Stimulated activated CD8-positive, alpha-beta memory T cell treated with anti-CD3 and anti-CD28 coated beads, Interleukin-2, amount 100 ng/mL, for 48 hours (primary cell): Measurements from ENCODE around the gene NHERF2.

ENCODE experiments used
- DNase-seq, 2 donors: peaks; one replicate each; pipeline ENCODE4 v3.0.0-alpha.2; 2020; ENCODE audit warnings: low read depth in 2 of 2

Gene NHERF2

GRCh38 chr16:1991135-1991551 lies 35.6 kb upstream of the NHERF2 start:
- DNase-seq: no peak

DNA sequence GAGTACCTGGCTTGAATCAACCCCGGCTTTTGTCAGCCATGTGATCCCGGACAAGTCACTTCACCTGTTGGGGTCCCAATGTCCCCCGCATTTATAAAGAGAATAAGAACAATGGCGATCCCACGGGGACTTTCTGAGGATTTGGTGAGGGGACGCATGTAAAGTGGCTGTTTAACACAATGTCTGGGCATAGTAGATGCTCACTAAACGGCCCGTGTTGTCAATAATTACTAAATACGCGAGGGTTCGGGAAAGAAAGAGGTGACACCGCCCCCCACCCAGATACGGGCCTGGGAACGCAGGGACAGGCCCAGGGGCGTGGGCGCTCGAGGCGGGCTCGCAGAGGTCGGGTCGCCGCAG lies 35.1 kb upstream of the NHERF2 start:
- DNase-seq: no peak

DNA sequence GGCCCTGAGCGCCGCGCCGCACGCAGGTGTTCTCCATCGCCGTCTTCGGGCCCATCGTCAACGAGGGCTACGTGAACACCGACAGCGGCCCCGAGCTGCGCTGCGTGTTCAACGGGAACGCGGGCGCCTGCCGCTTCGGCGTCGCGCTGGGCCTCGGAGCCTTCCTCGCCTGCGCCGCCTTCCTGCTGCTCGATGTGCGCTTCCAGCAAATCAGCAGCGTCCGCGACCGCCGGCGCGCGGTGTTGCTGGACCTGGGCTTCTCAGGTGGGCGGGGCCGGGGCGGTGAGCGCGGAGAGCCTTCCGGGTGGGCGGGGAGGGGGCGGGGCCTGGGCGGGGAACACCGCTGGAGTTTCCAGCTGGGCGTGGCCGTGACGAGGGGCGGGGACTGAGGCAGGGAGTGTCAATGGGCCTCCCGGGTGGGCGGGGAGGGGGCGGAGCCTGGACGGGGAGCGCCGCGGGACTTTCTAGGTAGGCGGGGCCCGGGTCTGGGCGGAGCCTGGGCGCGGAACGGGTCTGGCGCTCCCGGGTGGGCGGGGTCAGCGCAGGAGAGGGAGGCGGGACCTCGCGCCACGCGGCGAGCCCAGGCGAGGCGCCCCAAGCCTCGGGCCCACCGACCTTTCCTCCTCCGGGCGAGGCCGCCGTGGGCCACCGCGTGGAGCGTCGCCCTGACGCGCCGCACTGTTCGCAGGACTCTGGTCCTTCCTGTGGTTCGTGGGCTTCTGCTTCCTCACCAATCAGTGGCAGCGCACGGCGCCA lies 34.6 kb upstream of the NHERF2 start:
- DNase-seq: peak; percentile 97 to 98

- DNase-seq: no peak
These were observed 33.9 kb upstream of the NHERF2 start for GRCh38 chr16:1992704-1993317.

DNA sequence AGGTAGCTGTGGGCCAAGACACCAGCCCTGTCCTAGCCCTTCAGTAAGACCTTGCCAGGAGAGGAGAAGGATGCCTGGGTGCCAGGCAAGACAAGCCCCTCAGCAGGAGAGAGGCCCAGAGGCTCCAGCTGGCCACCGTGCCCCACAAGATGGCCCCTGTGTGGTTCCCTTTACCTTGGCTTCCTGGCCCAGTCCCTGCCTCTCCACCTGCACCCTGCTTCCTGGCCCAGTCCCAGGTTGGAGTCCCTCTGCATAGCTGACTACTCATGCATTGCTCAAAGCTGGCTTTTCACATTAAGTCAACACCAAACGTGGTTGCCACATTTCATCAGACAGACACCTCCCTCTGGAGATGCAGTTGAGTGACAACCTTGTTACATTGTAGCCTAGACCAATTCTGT lies 33.0 kb upstream of the NHERF2 start:
- no peak for DNase-seq

DNA sequence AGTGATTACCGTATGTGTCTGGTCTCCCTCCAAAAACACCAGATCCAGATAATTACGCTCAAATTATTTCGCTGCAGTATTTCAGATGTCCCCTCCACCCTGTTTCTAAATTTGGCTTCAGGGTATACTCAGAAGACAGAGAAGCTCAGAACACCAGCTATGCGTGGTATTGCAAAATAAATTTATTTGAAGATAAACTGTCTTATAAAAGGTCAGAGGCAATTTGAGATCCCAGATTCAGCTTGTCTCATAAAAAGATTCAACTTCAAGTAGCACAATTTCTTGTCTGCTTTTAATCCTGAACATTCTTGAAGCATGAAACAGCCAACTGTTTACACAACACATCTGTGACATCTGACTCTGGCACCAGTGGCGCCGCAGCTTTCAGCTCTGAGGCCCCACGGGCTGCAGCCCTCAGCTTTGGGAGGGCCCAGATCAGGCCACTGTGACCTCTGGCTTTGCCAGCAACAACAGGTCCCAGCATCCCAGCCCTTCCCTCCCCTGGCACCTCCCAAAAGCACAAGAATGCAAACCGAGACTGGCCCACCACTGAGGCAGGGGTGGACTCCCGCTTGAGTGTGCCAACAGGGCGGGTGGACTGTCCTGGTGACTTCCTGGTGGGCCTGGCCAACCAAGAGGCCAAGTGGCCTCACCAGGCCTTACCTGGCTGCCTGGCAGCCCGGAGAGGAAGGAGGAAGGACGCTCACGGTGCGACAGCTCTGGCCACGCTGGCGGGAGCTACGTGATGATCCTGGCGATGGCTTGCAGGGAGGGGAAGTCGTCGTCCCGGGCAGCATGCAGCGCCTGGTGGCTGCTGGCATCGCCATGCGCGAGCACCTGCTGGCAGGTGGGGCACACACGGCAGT lies 29.0 kb upstream of the NHERF2 start:
- no peak for DNase-seq

DNA sequence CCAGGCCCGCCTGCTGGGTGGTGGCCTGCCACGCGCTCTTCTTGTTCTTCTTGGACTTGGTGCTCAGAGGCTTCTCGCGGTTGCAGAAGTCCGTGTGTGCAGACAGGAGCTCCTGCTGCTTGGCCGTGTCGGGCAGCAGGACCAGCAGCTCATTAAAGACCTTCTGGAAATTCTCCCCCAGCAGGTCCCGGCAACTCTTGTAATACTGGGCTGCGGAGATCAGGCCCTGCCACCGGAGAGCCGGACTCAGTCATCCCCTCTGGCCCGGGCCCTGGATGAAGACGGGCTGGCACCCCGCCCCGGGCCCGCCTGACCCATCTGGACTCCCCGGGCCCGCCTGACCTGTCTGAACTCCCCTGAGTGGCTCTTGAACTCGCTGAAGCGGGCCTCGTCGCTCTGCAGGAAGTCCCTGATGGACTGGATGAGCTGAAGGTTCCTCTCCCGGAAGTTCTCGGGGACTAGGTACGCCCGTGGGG lies 28.3 kb upstream of the NHERF2 start:
- no peak for DNase-seq

DNA sequence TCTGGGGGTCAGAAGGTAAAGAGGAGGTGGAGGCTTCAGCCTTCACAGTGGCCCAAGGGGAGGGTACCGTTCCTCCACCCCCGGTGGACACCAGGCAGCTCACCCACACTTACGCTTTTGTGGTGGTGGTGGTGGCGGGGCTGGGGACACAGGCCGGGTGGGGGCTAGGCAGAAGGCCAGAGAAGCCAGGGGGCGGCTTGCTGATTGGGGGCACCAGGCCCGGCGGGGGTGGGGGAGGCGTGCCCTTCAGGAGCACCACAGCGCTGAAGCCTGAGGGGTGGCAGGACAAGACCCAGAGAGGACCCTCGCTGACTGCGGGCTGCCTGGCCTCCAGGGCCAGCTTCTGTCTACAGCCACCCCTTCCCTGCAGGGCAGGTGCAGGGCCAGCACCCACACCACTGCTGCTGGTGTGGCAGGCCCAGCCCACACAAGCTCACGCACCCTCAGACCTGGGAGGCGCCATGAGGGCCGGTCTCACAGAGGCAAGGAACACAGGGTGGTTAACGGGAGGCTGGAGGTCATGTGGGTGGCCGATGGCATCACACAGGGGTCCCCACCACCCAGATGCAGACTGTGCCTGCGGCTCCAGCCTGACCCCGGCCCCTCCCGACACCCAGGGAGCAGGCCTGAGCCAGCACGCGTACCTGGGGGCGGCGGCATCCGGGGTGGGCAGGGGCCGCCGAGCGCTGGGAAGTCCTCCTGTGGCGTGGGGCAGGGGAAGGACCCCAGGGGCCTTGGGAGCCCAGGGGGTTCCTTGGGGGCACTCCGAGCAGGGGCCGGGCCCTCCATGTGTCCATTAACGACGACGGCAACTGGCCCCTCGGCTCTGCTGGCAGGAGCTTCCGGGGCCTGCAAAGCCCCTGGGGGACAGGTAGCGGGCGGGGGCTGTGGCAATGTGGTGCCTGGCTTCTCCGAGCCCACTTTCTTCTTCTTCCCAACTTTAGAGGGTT lies 27.6 kb upstream of the NHERF2 start:
- DNase-seq: no peak

DNA sequence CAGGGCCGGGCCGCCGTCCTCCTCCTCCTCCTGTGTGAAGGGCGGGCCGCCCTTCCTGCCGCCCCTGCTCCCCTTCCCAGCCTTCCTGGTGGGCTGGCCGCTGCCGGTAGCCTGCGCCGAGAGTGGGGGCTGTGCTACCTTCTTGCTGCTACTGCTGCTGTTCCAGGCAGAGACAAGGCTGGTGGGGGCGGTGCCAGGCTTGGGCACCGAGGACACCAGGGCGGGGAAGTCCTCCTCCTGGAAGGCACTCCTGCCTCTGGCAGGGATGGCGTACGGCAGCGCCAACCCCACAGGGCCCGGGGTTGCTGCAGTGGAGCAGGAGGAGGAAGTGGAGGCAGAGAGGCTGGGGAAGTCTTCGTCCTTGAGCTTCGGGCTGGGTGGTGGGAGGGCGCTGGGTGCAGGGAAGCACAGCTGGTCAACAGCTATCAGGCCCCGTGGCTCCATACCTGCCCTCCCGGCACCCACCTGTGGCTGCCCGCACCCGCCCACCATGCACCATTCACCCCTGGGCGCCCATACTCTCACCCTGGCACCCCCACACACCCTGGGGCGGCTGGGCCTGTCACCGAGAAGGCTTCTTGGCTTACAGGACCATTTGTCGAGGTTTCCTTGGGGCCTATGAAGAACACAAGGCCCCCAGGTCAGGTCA lies 26.7 kb upstream of the NHERF2 start:
- no peak for DNase-seq

DNA sequence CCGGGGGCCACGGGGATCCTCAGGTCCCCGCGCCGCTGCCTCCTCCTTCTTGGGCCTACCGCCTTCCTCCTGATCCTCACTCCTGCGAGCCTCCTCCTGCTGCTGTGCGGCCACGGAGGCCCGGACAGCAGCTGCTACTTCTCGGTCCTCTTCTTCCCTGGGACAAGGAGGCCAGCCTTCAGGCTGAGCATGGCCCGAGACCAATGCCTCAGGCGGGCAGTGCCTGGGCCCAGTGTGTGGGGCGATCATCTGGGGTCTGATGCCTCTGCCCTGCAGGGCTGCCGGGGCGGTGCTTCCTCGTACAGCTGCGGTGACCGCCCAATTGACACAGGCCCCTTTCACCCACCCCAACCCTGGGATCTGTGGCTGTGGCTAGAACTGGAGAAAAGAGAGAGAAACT lies 25.7 kb upstream of the NHERF2 start:
- no peak for DNase-seq

- DNase-seq: no peak
These were observed 25.0 kb upstream of the NHERF2 start for GRCh38 chr16:2001456-2002355.

- no peak for DNase-seq
These were observed 24.1 kb upstream of the NHERF2 start for GRCh38 chr16:2002406-2003230.

DNA sequence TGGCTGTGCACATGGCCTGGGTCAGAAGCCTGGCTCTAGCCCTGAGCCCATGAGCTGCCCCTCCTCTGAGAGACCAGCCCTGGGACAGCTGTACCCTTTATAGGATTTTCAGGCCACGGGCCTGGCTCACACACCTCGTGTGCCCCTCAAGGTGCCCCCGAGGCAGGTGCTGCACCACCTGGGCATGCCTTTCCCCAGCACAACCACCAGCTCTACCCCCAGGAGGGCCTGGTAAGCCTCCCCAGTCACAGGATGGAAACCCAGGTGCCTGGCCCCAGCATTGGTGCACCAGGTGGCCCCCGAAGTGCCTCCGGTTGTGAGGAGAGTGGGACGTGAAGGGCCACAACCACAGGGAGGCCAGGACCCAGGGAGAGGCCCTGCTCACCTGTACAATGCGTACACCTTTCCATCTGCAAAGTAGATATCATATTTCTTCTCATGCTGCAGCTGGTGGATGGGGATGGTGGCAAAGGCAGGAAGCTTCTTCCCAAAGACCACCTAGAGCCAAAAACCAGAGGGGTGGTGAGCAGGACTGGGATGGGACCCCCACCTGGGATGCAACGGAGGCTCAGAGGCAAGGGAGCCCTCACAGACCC lies 23.4 kb upstream of the NHERF2 start:
- DNase-seq: no peak

DNA sequence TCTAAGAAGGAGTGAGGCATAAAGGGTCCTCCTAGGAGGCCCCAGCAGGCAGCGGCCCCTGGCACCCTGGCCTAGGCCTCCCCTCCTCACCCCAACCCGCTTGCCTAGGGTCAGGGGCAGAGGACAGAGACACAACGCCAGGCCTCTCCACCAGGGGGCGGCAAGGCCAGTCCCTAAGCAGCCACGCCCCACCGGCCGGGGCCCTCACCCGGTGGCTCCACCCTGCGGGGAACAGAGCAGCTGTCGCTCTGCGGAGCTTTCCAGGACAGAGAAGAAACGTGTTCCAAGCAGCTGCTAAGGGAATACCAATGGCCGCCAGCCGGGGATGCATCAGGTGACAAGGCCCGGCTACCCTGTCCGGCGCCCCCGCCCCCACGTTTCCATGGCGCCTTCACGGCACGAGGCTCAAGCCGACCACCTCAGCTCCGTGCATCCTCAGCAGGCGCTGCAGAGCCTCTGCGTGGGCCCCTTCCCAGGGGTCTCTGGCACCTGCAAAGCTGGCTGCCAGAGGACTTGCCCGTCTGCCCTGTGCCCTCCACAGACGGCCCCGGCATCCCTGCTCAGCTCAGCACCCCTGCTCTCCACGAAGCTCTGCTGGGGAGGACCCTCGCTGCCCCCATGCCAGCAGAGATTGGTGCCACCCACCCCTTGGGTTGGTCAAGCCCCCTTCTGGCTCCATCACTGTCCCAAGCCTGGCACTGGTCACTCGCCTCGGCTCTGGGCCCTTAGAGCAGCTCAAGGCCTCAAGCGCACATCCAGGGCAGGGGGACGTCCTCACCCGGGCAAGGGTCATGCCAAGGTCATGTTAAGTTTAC lies 22.7 kb upstream of the NHERF2 start:
- peak; percentile 88 to 94 for DNase-seq

GRCh38 chr16:2004795-2005517 lies 21.7 kb upstream of the NHERF2 start:
- no peak for DNase-seq

- no peak for DNase-seq
These were observed 21.1 kb upstream of the NHERF2 start for GRCh38 chr16:2005646-2006045.

- no peak for DNase-seq
These were observed 20.4 kb upstream of the NHERF2 start for GRCh38 chr16:2006317-2006716.
